Activated CD8-positive, alpha-beta memory T cell treated with anti-CD3 and anti-CD28 coated beads for 48 hours (primary cell): ENCODE results near the gene SLC66A1.

Experiments
- DNase-seq, 3 experiments: peaks; one replicate each; pipeline ENCODE4 v3.0.0-alpha.2; 2020; ENCODE audit warnings: low read depth in 2 of 3, low spot score in 2 of 3

The SLC66A1 gene

GRCh38 chr1:19342062-19342750 is 30.1 kb downstream of the SLC66A1 start:
- no peak for DNase-seq

- no peak for DNase-seq
Observed at GRCh38 chr1:19342894-19343616, 30.9 kb downstream of the SLC66A1 start.

GRCh38 chr1:19343617-19344350 is 31.7 kb downstream of the SLC66A1 start:
- DNase-seq, result no peak

- peak in 1 of 3 experiments; percentile 25 for DNase-seq
Observed at GRCh38 chr1:19344372-19344810, 32.3 kb downstream of the SLC66A1 start.

GRCh38 chr1:19344831-19345230 is 32.7 kb downstream of the SLC66A1 start:
- DNase-seq, result no peak

- no peak for DNase-seq
Observed at GRCh38 chr1:19345391-19345790, 33.3 kb downstream of the SLC66A1 start.

GRCh38 chr1:19346026-19346425 is 33.9 kb downstream of the SLC66A1 start:
- no peak for DNase-seq

GRCh38 chr1:19347533-19348172 is 35.5 kb downstream of the SLC66A1 start:
- no peak for DNase-seq

GRCh38 chr1:19348441-19349198 is 36.5 kb downstream of the SLC66A1 start:
- DNase-seq, result no peak

- no peak for DNase-seq
Observed at GRCh38 chr1:19349999-19350398, 37.9 kb downstream of the SLC66A1 start.

GRCh38 chr1:19350566-19350965 is 38.4 kb downstream of the SLC66A1 start:
- DNase-seq, result no peak

GRCh38 chr1:19351873-19352272 is 39.7 kb downstream of the SLC66A1 start:
- DNase-seq, result no peak

GRCh38 chr1:19352839-19353238 is 40.7 kb downstream of the SLC66A1 start:
- DNase-seq, result no peak

- DNase-seq, result no peak
Observed at GRCh38 chr1:19353596-19353995, 41.5 kb downstream of the SLC66A1 start.

- no peak for DNase-seq
Observed at GRCh38 chr1:19354531-19354981, 42.4 kb downstream of the SLC66A1 start.

- DNase-seq, result no peak
Observed at GRCh38 chr1:19356266-19356665, 44.1 kb downstream of the SLC66A1 start.

GRCh38 chr1:19357299-19357986 is 45.3 kb downstream of the SLC66A1 start:
- DNase-seq, result no peak

GRCh38 chr1:19358710-19359109 is 46.6 kb downstream of the SLC66A1 start:
- no peak for DNase-seq

- DNase-seq, result no peak
Observed at GRCh38 chr1:19359357-19359756, 47.2 kb downstream of the SLC66A1 start.

GRCh38 chr1:19360016-19360415 is 47.9 kb downstream of the SLC66A1 start:
- no peak for DNase-seq
